GM12891 (cell line): ENCODE measurements around the gene HIP1.
"Not testable (repeated sequence)": the region's sequence is repeated elsewhere in the genome, so short reads cannot be mapped to it uniquely, and the experiment has no call there.

Experiments used
- DNase-seq: peaks from one replicate; pipeline ENCODE4 v3.0.0; 2011; ENCODE audit warnings: low spot score; ENCODE audit not compliant: insufficient read length
- FAIRE-seq: peaks from 2 replicates; lab custom pipeline; 2011; peaks lifted over from hg19 to GRCh38; lab: Jason Lieb, UNC
- PAX5 ChIP-seq: IDR thresholded peaks from 2 replicates; pipeline ENCODE4 v1.6.1; 2011; ENCODE audit warnings: low read length, moderate library complexity, mild to moderate bottlenecking; ENCODE audit not compliant: insufficient read depth, severe bottlenecking
- POLR2A ChIP-seq: IDR thresholded peaks from 2 replicates; pipeline ENCODE4 v1.6.1; 2011; ENCODE audit warnings: low read depth, low read length, control low read depth
- POLR2AphosphoS5 ChIP-seq: IDR thresholded peaks from 2 replicates; pipeline ENCODE4 v1.6.1; 2011; ENCODE audit warnings: low read depth, low read length, control low read depth
- POU2F2 ChIP-seq: IDR thresholded peaks from 2 replicates; pipeline ENCODE4 v1.6.1; 2011; ENCODE audit warnings: low read depth, mild to moderate bottlenecking, control low read depth, low read length, moderate library complexity
- SPI1 ChIP-seq: IDR thresholded peaks from 2 replicates; pipeline ENCODE4 v1.6.1; 2011; ENCODE audit warnings: low read depth, low read length, control low read depth
- TAF1 ChIP-seq: IDR thresholded peaks from 2 replicates; pipeline ENCODE4 v1.6.1; 2011; ENCODE audit warnings: low read depth, low read length, control low read depth

HIP1 gene

DNA sequence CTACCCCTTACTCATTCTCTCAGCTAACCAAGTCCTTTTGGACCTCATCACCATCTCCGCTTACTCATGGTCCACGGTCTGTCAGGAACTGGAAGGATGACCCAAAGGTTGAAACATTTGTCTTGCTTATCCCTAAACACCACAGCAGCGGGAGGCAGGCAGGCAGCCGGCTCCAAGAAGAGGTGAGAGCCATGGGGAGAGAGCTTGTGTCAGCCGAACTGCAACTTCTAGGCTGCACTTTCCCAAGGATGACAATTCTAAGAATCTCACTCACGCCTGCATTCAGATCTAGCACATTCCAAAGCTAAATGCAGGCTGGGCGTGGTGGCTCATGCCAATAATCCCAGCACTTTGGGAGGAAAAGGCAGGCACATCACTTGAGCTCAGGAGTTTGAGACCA lies 160.7 kb downstream of the HIP1 start:
- TF ChIP-seq POLR2A (no peak), TAF1 (no peak), POLR2AphosphoS5 (no peak), PAX5 (no peak)
- FAIRE-seq = no peak
- no peak for DNase-seq

DNA sequence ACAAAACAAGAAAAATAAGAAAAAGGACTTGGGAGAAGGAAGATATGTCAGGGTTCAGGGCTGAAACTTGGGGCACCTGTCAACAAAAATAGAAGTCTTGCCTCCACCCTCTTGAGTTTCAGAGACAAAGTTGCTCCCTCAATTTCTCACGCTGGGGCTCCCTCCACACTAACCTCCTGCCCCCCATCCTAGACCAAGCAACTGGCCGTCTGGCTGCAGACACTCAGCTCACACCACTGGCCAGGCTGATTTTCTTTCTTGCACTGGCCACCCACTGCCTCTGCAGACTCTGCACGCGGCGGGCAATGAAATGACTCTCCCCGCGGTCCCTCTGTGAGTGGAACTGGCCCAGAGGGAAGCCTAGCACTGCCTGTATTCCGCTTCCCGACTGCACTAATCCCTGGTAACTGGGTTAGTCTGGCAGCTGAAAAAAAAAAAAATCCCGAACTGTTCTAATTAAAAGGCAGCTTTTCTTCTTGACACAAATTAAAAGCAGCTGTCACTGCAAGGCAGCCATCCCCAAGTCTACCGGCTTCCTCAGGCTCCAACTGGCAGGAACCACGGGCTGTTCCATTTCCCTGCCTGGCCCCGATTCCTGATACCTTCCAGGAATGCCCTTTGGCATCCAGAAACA lies 163.1 kb downstream of the HIP1 start:
- FAIRE-seq = no peak
- DNase-seq = no peak
- no peak for TF ChIP-seq PAX5

DNA sequence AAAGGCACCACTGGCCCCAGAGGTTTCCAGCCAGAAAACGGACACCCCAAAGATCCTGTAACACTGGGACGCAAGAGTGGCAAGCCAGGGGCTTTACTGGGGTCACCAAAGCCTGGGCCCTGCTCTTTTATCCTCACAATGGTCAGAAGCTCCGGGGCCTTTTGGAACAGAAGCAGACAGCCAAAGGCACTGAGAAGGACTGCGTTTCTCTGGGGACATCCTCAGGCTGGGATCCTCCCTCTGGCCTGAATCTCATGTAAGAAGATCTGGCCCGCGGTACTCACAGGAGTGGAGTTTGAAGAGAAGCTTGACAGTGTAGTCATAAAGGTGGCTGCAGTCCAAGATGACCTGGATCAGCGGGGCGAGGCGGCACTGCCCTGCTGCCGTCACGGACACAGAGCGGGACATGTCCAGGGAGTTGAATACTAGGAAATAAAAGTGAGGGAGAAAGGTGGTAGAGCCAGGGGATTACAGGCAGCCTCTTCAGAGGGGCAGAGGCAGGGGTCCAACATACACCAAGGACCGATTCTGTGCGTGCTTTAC lies 165.2 kb downstream of the HIP1 start:
- DNase-seq (no peak), FAIRE-seq (no peak)
- TF ChIP-seq SPI1 (no peak), POLR2A (no peak), TAF1 (no peak), PAX5 (no peak), POLR2AphosphoS5 (no peak), POU2F2 (no peak)

- TF ChIP-seq PAX5 (no peak), POLR2A (no peak), POLR2AphosphoS5 (no peak), TAF1 (no peak), POU2F2 (no peak), SPI1 (no peak)
- DNase-seq (no peak), FAIRE-seq (no peak)
Observed at GRCh38 chr7:75572814-75573213, 165.9 kb downstream of the HIP1 start.

- no peak for DNase-seq
- no peak for FAIRE-seq
- TF ChIP-seq POLR2AphosphoS5 (no peak), SPI1 (no peak), TAF1 (no peak), POU2F2 (no peak), PAX5 (no peak), POLR2A (no peak)
Observed at GRCh38 chr7:75572396-75572795, 166.3 kb downstream of the HIP1 start.

DNA sequence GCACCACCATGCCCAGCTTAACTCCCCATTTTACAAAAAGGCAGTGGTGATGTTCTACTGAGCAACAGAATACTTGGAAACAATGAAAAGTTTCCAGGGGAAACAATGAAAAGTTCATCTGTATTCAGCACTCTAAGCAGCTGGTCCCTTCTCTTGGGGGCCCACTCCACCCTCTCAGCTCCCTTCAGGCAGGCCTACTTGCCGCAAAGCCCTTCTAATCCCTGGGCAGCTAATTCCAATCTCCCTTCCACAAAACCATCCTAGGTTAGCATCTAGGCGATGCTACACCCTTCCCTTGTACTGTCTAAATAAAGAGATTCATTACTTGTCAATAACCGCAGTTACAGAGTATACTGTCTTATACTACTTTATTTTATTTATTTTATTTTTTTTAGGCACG lies 167.5 kb downstream of the HIP1 start:
- no peak for FAIRE-seq
- no peak for DNase-seq
- TF ChIP-seq SPI1 = no peak
- TF ChIP-seq POLR2AphosphoS5 = no peak
- TF ChIP-seq POU2F2 = no peak
- no peak for TF ChIP-seq TAF1
- TF ChIP-seq POLR2A = no peak
- TF ChIP-seq PAX5 = no peak

- DNase-seq, FAIRE-seq: not testable (repeated sequence)
Observed at GRCh38 chr7:75569629-75570282, 169.0 kb downstream of the HIP1 start.

GRCh38 chr7:75567948-75568595 lies 170.7 kb downstream of the HIP1 start:
- TF ChIP-seq POU2F2 (no peak), SPI1 (no peak), TAF1 (no peak), POLR2A (no peak), POLR2AphosphoS5 (no peak), PAX5 (no peak)
- FAIRE-seq (no peak), DNase-seq (no peak)

GRCh38 chr7:75565132-75565837 lies 173.5 kb downstream of the HIP1 start:
- no peak for DNase-seq
- TF ChIP-seq SPI1 = no peak
- TF ChIP-seq POLR2A = no peak
- no peak for TF ChIP-seq POU2F2
- TF ChIP-seq TAF1 = no peak
- TF ChIP-seq PAX5 = no peak
- TF ChIP-seq POLR2AphosphoS5 = no peak
- no peak for FAIRE-seq
